HEK293 (cell line): ENCODE results near the gene MAML3.

Experiments used
- CTCF ChIA-PET: fragments of 350-600 bp; formaldehyde crosslinking; extraction: SDS; loops from one replicate; lab custom pipeline; 2021; ENCODE audit warnings: antibody characterized with exemption; lab: Yijun Ruan, JAX
- POLR2A ChIA-PET: fragments of 300-600 bp; formaldehyde crosslinking; extraction: SDS; loops from one replicate; lab custom pipeline; 2020; ENCODE audit warnings: antibody characterized with exemption, inconsistent platforms; lab: Yijun Ruan, JAX
- H3K27ac ChIP-seq: fragments of 200-500 bp; sonication (Bioruptor generic); 2 replicates; pipeline ENCODE4 v1.5.1; 2014; ENCODE audit warnings: low read depth, low read length, control low read depth, inconsistent platforms; ENCODE audit errors: extremely low read depth
- H3K36me3 ChIP-seq, 2 experiments: fragments of 200-500 bp in 1 of 2; sonication (Bioruptor generic) in 1 of 2; 1 replicate in 1 of 2; 2 replicates in 1 of 2; pipeline ENCODE4 v1.5.1; 2014 to 2017; ENCODE audit warnings: inconsistent platforms in 2 of 2, low read length in 2 of 2; ENCODE audit not compliant: control insufficient read depth in 2 of 2, insufficient read depth in 1 of 2
- H3K4me1 ChIP-seq: fragments of 200-500 bp; sonication (Bioruptor generic); 2 replicates; pipeline ENCODE4 v1.5.1; 2014; ENCODE audit warnings: mild to moderate bottlenecking, low read length, inconsistent platforms; ENCODE audit not compliant: control insufficient read depth, insufficient read depth
- H3K4me3 ChIP-seq: 2 replicates; pipeline ENCODE4 v1.5.1; 2011; ENCODE audit warnings: low read depth, mild to moderate bottlenecking, control low read depth, low read length, moderate library complexity
- H3K9me3 ChIP-seq: fragments of 200-500 bp; sonication (Bioruptor generic); 2 replicates; pipeline ENCODE4 v1.5.1; 2014; ENCODE audit warnings: low read depth, low read length, inconsistent platforms; ENCODE audit not compliant: control insufficient read depth, insufficient read depth
- KLF16 ChIP-seq: fragments of 450-650 bp; formaldehyde crosslinking; IDR thresholded peaks from 2 replicates; pipeline ENCODE4 v1.5.1; 2017; ENCODE audit warnings: missing biosample characterization, missing genetic modification characterization
- PRDM10 ChIP-seq: fragments of 450-650 bp; formaldehyde crosslinking; IDR thresholded peaks from 2 replicates; pipeline ENCODE4 v1.5.1; 2016; ENCODE audit warnings: missing biosample characterization, missing genetic modification characterization
- PRDM4 ChIP-seq: fragments of 450-650 bp; formaldehyde crosslinking; IDR thresholded peaks from 2 replicates; pipeline ENCODE4 v1.5.1; 2017; ENCODE audit warnings: missing biosample characterization, missing genetic modification characterization
- REPIN1 ChIP-seq: fragments of 450-650 bp; formaldehyde crosslinking; IDR thresholded peaks from 2 replicates; pipeline ENCODE4 v1.5.1; 2017; ENCODE audit warnings: missing biosample characterization, missing genetic modification characterization, low read depth
- ZBTB26 ChIP-seq: fragments of 450-650 bp; formaldehyde crosslinking; optimal IDR thresholded peaks from 2 replicates; pipeline ENCODE3; 2016; ENCODE audit warnings: missing biosample characterization, mild to moderate bottlenecking, missing genetic modification characterization
- ZEB2 ChIP-seq: fragments of 450-650 bp; formaldehyde crosslinking; IDR thresholded peaks from 2 replicates; pipeline ENCODE4 v1.5.1; 2016; ENCODE audit warnings: missing biosample characterization, missing genetic modification characterization
- ZFP41 ChIP-seq: fragments of 450-650 bp; formaldehyde crosslinking; IDR thresholded peaks from 2 replicates; pipeline ENCODE4 v1.5.1; 2016; ENCODE audit warnings: missing biosample characterization, missing genetic modification characterization, borderline replicate concordance
- ZNF19 ChIP-seq: fragments of 450-650 bp; formaldehyde crosslinking; IDR thresholded peaks from 2 replicates; pipeline ENCODE4; 2016; ENCODE audit warnings: missing biosample characterization, missing genetic modification characterization, low read depth
- ZNF221 ChIP-seq: fragments of 450-650 bp; formaldehyde crosslinking; IDR thresholded peaks from 2 replicates; pipeline ENCODE4 v1.5.1; 2017; ENCODE audit warnings: missing biosample characterization, missing genetic modification characterization, borderline replicate concordance
- ZNF239 ChIP-seq: fragments of 450-650 bp; formaldehyde crosslinking; IDR thresholded peaks from 2 replicates; pipeline ENCODE4 v1.5.1; 2016; ENCODE audit warnings: missing biosample characterization, missing genetic modification characterization
- ZNF473 ChIP-seq: fragments of 450-650 bp; formaldehyde crosslinking; IDR thresholded peaks from 2 replicates; pipeline ENCODE4 v1.5.1; 2017; ENCODE audit warnings: missing biosample characterization, missing genetic modification characterization
- ZNF624 ChIP-seq: fragments of 450-650 bp; formaldehyde crosslinking; IDR thresholded peaks from 2 replicates; pipeline ENCODE4 v1.5.1; 2017; ENCODE audit warnings: missing biosample characterization, missing genetic modification characterization
- ZNF626 ChIP-seq: fragments of 450-650 bp; sonication (Bioruptor Pico); formaldehyde crosslinking; IDR thresholded peaks from 2 replicates; pipeline ENCODE4 v1.5.1; 2018; ENCODE audit warnings: missing biosample characterization, missing genetic modification characterization, inconsistent platforms
- TF ChIP-seq, protein P1 (sequence below): fragments of 450-650 bp; formaldehyde crosslinking; IDR thresholded peaks from 2 replicates; pipeline ENCODE4 v1.5.1; 2016; ENCODE audit warnings: missing biosample characterization, missing genetic modification characterization
- TF ChIP-seq, protein P2 (sequence below): fragments of 450-650 bp; IDR thresholded peaks from 2 replicates; pipeline ENCODE4 v1.5.1; 2018; ENCODE audit warnings: missing biosample characterization, missing genetic modification characterization

The MAML3 gene

DNA sequence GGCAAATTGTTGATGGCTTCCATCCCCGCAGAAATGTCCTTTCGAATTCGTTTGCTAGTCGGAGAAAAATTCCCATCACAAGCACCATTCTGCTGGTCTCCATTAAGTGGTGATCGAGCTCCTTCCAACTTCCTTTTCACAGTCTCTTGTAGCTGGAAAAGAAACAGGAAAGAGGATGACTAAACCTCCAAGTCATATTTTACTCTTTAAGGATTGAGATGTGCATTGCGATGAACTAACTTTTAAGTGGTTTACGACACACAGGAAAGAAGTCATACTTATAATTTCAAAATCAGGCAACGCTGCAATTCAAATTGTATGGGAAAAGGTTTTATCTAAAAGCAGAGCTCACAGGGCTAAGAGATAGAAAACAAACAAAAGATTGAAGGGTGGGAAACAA is 263.2 kb downstream of the MAML3 start:
- Histone ChIP-seq H3K27ac (no peak overlapping the region), H3K4me1 (peaks cover 5% of the 10 kb centered on the region), H3K36me3 (no peaks in the 10 kb centered on the region), H3K9me3 (no peaks in the 10 kb centered on the region), H3K4me3 (no peak overlapping the region)
- ChIA-PET CTCF (interaction anchor here (0.6 kb wide), 1 partner anchor 315 kb away, joined by 4 read pairs; no protein-coding TSS in a partner anchor), POLR2A (no interaction called here)
- TF ChIP-seq ZEB2 (tag by site-specific recombination) (no peak), PRDM10 (tag by site-specific recombination) (no peak), ZNF221 (tag by site-specific recombination) (no peak), REPIN1 (tag by site-specific recombination) (no peak)
- TF ChIP-seq, protein P1, sequence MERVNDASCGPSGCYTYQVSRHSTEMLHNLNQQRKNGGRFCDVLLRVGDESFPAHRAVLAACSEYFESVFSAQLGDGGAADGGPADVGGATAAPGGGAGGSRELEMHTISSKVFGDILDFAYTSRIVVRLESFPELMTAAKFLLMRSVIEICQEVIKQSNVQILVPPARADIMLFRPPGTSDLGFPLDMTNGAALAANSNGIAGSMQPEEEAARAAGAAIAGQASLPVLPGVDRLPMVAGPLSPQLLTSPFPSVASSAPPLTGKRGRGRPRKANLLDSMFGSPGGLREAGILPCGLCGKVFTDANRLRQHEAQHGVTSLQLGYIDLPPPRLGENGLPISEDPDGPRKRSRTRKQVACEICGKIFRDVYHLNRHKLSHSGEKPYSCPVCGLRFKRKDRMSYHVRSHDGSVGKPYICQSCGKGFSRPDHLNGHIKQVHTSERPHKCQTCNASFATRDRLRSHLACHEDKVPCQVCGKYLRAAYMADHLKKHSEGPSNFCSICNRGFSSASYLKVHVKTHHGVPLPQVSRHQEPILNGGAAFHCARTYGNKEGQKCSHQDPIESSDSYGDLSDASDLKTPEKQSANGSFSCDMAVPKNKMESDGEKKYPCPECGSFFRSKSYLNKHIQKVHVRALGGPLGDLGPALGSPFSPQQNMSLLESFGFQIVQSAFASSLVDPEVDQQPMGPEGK (tag by site-specific recombination), result no peak
- TF ChIP-seq, protein P2, sequence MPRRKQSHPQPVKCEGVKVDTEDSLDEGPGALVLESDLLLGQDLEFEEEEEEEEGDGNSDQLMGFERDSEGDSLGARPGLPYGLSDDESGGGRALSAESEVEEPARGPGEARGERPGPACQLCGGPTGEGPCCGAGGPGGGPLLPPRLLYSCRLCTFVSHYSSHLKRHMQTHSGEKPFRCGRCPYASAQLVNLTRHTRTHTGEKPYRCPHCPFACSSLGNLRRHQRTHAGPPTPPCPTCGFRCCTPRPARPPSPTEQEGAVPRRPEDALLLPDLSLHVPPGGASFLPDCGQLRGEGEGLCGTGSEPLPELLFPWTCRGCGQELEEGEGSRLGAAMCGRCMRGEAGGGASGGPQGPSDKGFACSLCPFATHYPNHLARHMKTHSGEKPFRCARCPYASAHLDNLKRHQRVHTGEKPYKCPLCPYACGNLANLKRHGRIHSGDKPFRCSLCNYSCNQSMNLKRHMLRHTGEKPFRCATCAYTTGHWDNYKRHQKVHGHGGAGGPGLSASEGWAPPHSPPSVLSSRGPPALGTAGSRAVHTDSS (tag by site-specific recombination), result no peak

DNA sequence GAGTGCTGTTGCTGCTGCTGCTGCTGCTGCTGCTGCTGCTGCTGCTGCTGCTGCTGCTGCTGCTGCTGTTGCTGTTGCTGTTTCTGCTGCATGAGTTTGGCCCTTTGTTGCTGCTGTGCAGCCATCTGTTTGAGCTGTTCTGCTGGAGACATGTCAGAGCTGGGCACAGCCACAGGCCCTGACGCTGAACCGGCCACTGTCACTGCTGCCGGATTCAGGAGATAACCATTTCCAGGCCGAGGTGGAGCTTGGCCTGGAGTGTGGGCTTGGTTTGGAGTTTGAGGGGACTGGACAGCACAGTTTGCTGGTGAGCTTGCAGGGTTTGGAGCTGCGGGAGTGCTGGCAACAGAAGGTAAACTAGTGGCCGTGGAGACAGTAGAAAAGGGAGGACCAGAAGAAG is 264.1 kb downstream of the MAML3 start:
- Histone ChIP-seq H3K4me3 (no peak overlapping the region), H3K9me3 (no peaks in the 10 kb centered on the region), H3K36me3 (no peaks in the 10 kb centered on the region), H3K4me1 (peaks cover 5% of the 10 kb centered on the region), H3K27ac (no peak overlapping the region)
- no peak for TF ChIP-seq PRDM4 (tag by site-specific recombination)
- POLR2A ChIA-PET, result no interaction called here
- CTCF ChIA-PET, result no interaction called here

GRCh38 chr4:139889264-139889663 is 264.7 kb downstream of the MAML3 start:
- no peak for TF ChIP-seq ZBTB26 (tag by site-specific recombination)
- no peak for TF ChIP-seq ZNF473 (tag by site-specific recombination)
- TF ChIP-seq KLF16, result no peak
- no peak for TF ChIP-seq ZNF626 (tag by site-specific recombination)
- no peak for TF ChIP-seq ZNF624
- TF ChIP-seq ZNF19 (tag by site-specific recombination), result no peak
- no peak for TF ChIP-seq ZNF239 (tag by site-specific recombination)
- TF ChIP-seq ZFP41 (tag by site-specific recombination), result no peak
- ChIA-PET CTCF (no interaction called here), POLR2A (no interaction called here)

More at GRCh38 chr4:139889264-139889663, 264.7 kb downstream of the MAML3 start:
- H3K9me3 ChIP-seq, result no peaks in the 10 kb centered on the region
- H3K4me1 ChIP-seq, result peaks cover 5% of the 10 kb centered on the region
- H3K27ac ChIP-seq, result no peak overlapping the region
- no peak overlapping the region for H3K4me3 ChIP-seq
- H3K36me3 ChIP-seq, result no peaks in the 10 kb centered on the region
